Endothelial cell of umbilical vein (primary cell): ENCODE data around the gene UNCX. TPM values are rescaled to one million over a fixed set of nuclear protein-coding genes. Genes with fewer than 3 reads are reported as not detected.
A peak's percentile ranks its signal among the peaks of the same experiment; 100 is the strongest.
"Not testable (repeated sequence)": the region's sequence is repeated elsewhere in the genome, so short reads cannot be mapped to it uniquely, and the experiment has no call there.

Source experiments
- BruUV-seq: library from RNA; stranded (reverse); fragments of 400-500 nt; replicated peaks from 2 replicates; lab custom pipeline; 2021; lab: Mats Ljungman, UMichigan
- CTCF ChIA-PET: fragments of 300-600, 350-600 bp; sonication (Branson Sonifier 250); formaldehyde crosslinking; loops from one replicate; lab custom pipeline; 2021; ENCODE audit warnings: antibody characterized with exemption, inconsistent platforms; lab: Charles Lee
- POLR2A ChIA-PET: fragments of 300-600, 350-600 bp; sonication (Branson Sonifier 250); formaldehyde crosslinking; loops from one replicate; lab custom pipeline; 2021; ENCODE audit warnings: antibody characterized with exemption, inconsistent platforms; lab: Charles Lee
- DNase-seq: peaks from one replicate; pipeline ENCODE4 v3.0.0-alpha.2; 2011; ENCODE audit warnings: low read depth, low spot score
- FAIRE-seq: peaks from 2 replicates; lab custom pipeline; 2011; peaks lifted over from hg19 to GRCh38; lab: Jason Lieb, UNC
- H2AFZ ChIP-seq: 2 replicates; pipeline ENCODE4 v1.6.0; 2012; ENCODE audit warnings: low read depth, low read length, control low read depth, inconsistent platforms
- H3K27ac ChIP-seq: 2 replicates; pipeline ENCODE4 v1.5.1; 2011; ENCODE audit warnings: low read depth, mild to moderate bottlenecking, control low read depth, low read length, moderate library complexity; ENCODE audit not compliant: insufficient read depth
- H3K27me3 ChIP-seq, 2 experiments: 2 replicates each; pipeline versions ENCODE4 v1.6.0 to v1.6.1; 2011; ENCODE audit warnings: low read length in 2 of 2, mixed read lengths in 1 of 2; ENCODE audit not compliant: control insufficient read depth in 2 of 2, insufficient read depth in 2 of 2
- H3K36me3 ChIP-seq, 2 experiments: 2 replicates in 1 of 2; 3 replicates in 1 of 2; pipeline ENCODE4 v1.5.1; 2011; ENCODE audit warnings: low read length in 2 of 2, mild to moderate bottlenecking in 1 of 2, moderate library complexity in 1 of 2; ENCODE audit not compliant: control insufficient read depth in 2 of 2, insufficient read depth in 2 of 2; ENCODE audit errors: extremely low read depth in 1 of 2
- H3K4me1 ChIP-seq: 3 replicates; pipeline ENCODE4 v1.5.1; 2011; ENCODE audit warnings: mild to moderate bottlenecking, low read length; ENCODE audit not compliant: control insufficient read depth, insufficient read depth; ENCODE audit errors: extremely low read depth
- H3K4me2 ChIP-seq: 2 replicates; pipeline ENCODE4 v1.6.1; 2011; ENCODE audit warnings: low read length, control low read depth, mixed read lengths; ENCODE audit not compliant: insufficient read depth
- H3K4me3 ChIP-seq, 3 experiments: fragments of 200-600 bp in 1 of 3; sonication (generic), shearing (Covaris generic) in 1 of 3; replicated peaks in 1 of 3; 2 replicates each; pipeline ENCODE4 v1.5.1; 2011 to 2016; ENCODE audit warnings: control low read depth in 3 of 3, low read length in 3 of 3, mild to moderate bottlenecking in 2 of 3, inconsistent platforms in 1 of 3, low read depth in 1 of 3, moderate library complexity in 1 of 3; ENCODE audit not compliant: insufficient read depth in 1 of 3
- H3K79me2 ChIP-seq: 2 replicates; pipeline ENCODE4 v1.6.0; 2012; ENCODE audit warnings: low read length, inconsistent platforms; ENCODE audit not compliant: control insufficient read depth, insufficient read depth
- H3K9ac ChIP-seq: replicated peaks from 2 replicates; pipeline ENCODE3; 2011; ENCODE audit warnings: low read length, control low read depth; ENCODE audit not compliant: insufficient read depth; ENCODE audit errors: extremely low read depth
- H3K9me1 ChIP-seq: replicated peaks from 3 replicates; pipeline ENCODE4 v1.6.0; 2011; ENCODE audit warnings: mild to moderate bottlenecking, low read length; ENCODE audit not compliant: control insufficient read depth, insufficient read depth; ENCODE audit errors: extremely low read depth
- H3K9me3 ChIP-seq: replicated peaks from 2 replicates; pipeline ENCODE4 v1.5.1; 2012; ENCODE audit warnings: low read length, inconsistent platforms; ENCODE audit not compliant: control insufficient read depth, insufficient read depth
- H4K20me1 ChIP-seq: replicated peaks from 2 replicates; pipeline ENCODE3; 2011; ENCODE audit warnings: mild to moderate bottlenecking, low read length; ENCODE audit not compliant: control insufficient read depth, insufficient read depth; ENCODE audit errors: extremely low read depth
- FOS ChIP-seq: IDR thresholded peaks from 2 replicates; pipeline ENCODE4 v1.6.1; 2011; ENCODE audit warnings: mild to moderate bottlenecking, low read length, moderate library complexity, borderline replicate concordance; ENCODE audit not compliant: insufficient read depth
- GATA2 ChIP-seq: IDR thresholded peaks from 2 replicates; pipeline ENCODE4 v1.7.0; 2011; ENCODE audit warnings: low read depth, mild to moderate bottlenecking, moderate library complexity, mixed read lengths, low read length; ENCODE audit not compliant: insufficient read length, insufficient read depth
- JUN ChIP-seq: IDR thresholded peaks from 2 replicates; pipeline ENCODE4 v1.6.1; 2011; ENCODE audit warnings: borderline replicate concordance, low read depth; ENCODE audit not compliant: insufficient read length, insufficient read depth
- MYC ChIP-seq: IDR thresholded peaks from one replicate; pipeline ENCODE4 v1.6.1; 2011; ENCODE audit warnings: mild to moderate bottlenecking, low read depth, low read length
- POLR2AphosphoS5 ChIP-seq: IDR thresholded peaks from 2 replicates; pipeline ENCODE4 v1.6.1; 2012; ENCODE audit warnings: low read depth, mild to moderate bottlenecking, control low read depth, low read length, moderate library complexity; ENCODE audit not compliant: insufficient read depth
- dilution Hi-C: fragments of 300-500 bp; cut with MboI; formaldehyde crosslinking; loops from one replicate; pipeline ENCODE4 v1.15.0; 2019; ENCODE audit warnings: low sequenced_read_pairs; ENCODE audit not compliant: extremely low pct_ligation_motif_present
- intact Hi-C: fragments of 100-400 bp; cut with micrococcal nuclease; formaldehyde crosslinking; loops from one replicate; pipeline ENCODE4 v1.10.0; 2022
- polyA plus RNA-seq, 4 experiments: library from polyadenylated mRNA; depleted of rRNA in 3 of 4; stranded (reverse) in 3 of 4; unstranded in 1 of 4; fragments of >200 nt; gene quantifications; 2 replicates each; pipeline versions ENCODE4 v1.2.1 to v1.2.3, GENCODE V29; 2011 to 2012; ENCODE audit warnings: missing spikeins in 1 of 4
- total RNA-seq: library from RNA; stranded (reverse); gene quantifications from 2 replicates; pipeline ENCODE4 v1.2.3, GENCODE V29; 2021
- TF ChIP-seq, protein P1 (sequence below), 2 donors: IDR thresholded peaks; 1 replicate in 1 of 2; 2 replicates in 1 of 2; pipeline ENCODE4 v1.5.1; 2011; ENCODE audit warnings: low read length in 2 of 2, mild to moderate bottlenecking in 2 of 2, moderate library complexity in 2 of 2, control low read depth in 1 of 2, inconsistent platforms in 1 of 2, low read depth in 1 of 2; ENCODE audit not compliant: insufficient read depth in 1 of 2; ENCODE audit errors: extremely low read depth in 1 of 2

UNCX gene
- total and polyA plus RNA-seq, 2 donors (not counting 3 experiments of a cell fraction or from before 2014, with no cell fraction given) = not detected

DNA sequence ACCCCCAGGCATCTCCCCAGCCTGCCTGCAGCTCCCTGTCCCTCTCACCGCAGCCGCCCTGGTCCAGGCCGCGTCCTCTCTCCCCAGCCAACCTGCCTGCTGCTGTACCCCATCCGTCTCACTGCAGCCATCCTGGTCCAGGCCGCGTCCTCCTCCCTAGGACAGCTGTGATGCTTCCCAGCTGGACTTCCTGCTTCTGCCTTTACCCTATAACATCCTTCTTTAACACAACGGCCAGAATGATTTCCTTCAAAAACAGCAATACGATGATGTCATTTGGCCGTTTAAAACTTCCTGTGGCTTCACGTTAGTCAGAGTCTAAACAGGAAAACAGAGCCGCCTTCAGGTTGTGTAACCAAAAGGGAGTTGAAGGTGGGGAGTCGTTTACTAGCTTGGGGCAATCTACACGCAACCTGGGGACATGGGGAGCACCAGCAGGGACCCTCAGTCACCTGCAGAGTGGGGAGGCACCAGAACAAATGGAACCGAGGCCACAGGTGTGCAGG is 40.4 kb upstream of the UNCX start:
- Histone ChIP-seq H3K36me3 (no peaks in the 10 kb centered on the region), H4K20me1 (no peaks in the 10 kb centered on the region), H3K27ac (peak overlapping the region; percentile 52), H3K79me2 (no peaks in the 10 kb centered on the region), H3K4me3 (no peak overlapping the region), H2AFZ (peak overlapping the region; percentile 16), H3K9me3 (no peaks in the 10 kb centered on the region), H3K4me1 (peaks cover 13% of the 10 kb centered on the region), H3K4me2 (no peak overlapping the region), H3K9me1 (no peaks in the 10 kb centered on the region), H3K27me3 (no peaks in the 10 kb centered on the region), H3K9ac (no peak overlapping the region)
- DNase-seq (peak; percentile 87), FAIRE-seq (peak; percentile 97)
- dilution Hi-C loops (no loop called here), intact Hi-C loops (no loop called here)
- ChIA-PET CTCF (interaction anchor here (1.0 to 4.9 kb wide), 9 partner anchors 9 to 283 kb away, joined by 3 to 39 read pairs (median 8); no protein-coding TSS in a partner anchor), POLR2A (no interaction called here)
- peak; percentile 70 for TF ChIP-seq FOS
- TF ChIP-seq POLR2AphosphoS5 = peak; percentile 46
- no peak for TF ChIP-seq MYC
- no peak for TF ChIP-seq GATA2
- peak; percentile 91 for TF ChIP-seq JUN
- no TSS peak for BruUV-seq

DNA sequence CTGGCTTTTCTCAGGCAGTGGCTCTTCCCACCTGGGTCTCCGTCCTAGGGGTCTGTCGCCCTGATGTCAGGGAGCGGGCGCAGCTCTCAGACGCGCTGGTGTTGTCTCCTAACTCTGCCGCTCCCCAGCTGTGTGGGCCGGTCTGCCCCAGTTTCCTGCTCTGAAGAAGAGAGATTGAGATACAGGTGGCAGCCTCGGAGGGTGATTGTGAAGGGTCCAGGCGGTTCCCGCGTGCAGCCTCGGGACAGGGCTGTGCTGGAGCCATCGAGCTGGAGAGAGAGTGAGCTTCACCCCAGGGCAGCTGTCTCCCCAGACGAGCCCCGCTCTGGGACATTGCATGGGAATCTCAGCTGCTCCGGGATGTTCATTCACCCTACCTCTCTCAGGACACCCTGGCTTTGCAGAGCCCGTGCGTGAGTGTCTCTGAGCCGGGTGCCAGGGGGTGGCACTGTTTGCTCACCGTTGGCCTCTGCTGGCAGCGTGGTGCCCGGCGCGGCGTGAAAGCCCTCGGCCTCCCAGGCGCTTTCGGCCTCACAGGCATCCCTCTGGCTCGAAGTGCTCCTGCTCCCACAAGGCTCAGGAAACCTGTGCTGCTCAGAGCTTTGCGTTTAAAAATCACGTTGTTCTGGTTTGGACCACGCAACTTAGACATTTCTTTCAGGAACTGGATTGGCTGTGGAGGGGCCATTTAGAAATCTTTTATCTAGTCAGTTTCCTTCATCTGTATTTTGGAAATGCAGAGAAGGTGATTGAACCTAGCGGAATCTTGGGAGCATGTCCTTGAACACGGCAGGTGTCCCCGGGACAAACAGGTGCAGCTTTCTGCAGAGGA is 38.9 kb upstream of the UNCX start:
- H3K9me3 ChIP-seq = no peaks in the 10 kb centered on the region
- peaks cover 13% of the 10 kb centered on the region for H3K4me1 ChIP-seq
- H2AFZ ChIP-seq = peak overlapping the region; percentile 34
- H3K27me3 ChIP-seq = no peaks in the 10 kb centered on the region
- FAIRE-seq (peak; percentile 74), DNase-seq (peak; percentile 58)
- no peaks in the 10 kb centered on the region for H4K20me1 ChIP-seq
- no peaks in the 10 kb centered on the region for H3K9me1 ChIP-seq
- no peak overlapping the region for H3K4me2 ChIP-seq
- no peak overlapping the region for H3K9ac ChIP-seq
- ChIA-PET CTCF (interaction anchor here (0.6 to 4.9 kb wide), 18 partner anchors 11 to 281 kb away, joined by 3 to 39 read pairs (median 4); no protein-coding TSS in a partner anchor), POLR2A (no interaction called here)
- TF ChIP-seq JUN (no peak), MYC (no peak)
- TF ChIP-seq, protein P1, sequence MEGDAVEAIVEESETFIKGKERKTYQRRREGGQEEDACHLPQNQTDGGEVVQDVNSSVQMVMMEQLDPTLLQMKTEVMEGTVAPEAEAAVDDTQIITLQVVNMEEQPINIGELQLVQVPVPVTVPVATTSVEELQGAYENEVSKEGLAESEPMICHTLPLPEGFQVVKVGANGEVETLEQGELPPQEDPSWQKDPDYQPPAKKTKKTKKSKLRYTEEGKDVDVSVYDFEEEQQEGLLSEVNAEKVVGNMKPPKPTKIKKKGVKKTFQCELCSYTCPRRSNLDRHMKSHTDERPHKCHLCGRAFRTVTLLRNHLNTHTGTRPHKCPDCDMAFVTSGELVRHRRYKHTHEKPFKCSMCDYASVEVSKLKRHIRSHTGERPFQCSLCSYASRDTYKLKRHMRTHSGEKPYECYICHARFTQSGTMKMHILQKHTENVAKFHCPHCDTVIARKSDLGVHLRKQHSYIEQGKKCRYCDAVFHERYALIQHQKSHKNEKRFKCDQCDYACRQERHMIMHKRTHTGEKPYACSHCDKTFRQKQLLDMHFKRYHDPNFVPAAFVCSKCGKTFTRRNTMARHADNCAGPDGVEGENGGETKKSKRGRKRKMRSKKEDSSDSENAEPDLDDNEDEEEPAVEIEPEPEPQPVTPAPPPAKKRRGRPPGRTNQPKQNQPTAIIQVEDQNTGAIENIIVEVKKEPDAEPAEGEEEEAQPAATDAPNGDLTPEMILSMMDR (IDR thresholded peaks at IDR 0.05; ENCODE audit: extremely low read depth in 1 of 2, insufficient read depth in 1 of 2, low read depth in 1 of 2, low read length in 2 of 2) = peak; percentile 62 to 82
- no peak overlapping the region for H3K27ac ChIP-seq
- no peaks in the 10 kb centered on the region for H3K79me2 ChIP-seq
- no peaks in the 10 kb centered on the region for H3K36me3 ChIP-seq
- H3K4me3 ChIP-seq = no peak overlapping the region
- BruUV-seq = no TSS peak
- dilution Hi-C loops = no loop called here
- intact Hi-C loops = loop anchor here (1.0 to 2.0 kb wide), 2 partner anchors 218 to 239 kb away; no protein-coding TSS in a partner anchor

DNA sequence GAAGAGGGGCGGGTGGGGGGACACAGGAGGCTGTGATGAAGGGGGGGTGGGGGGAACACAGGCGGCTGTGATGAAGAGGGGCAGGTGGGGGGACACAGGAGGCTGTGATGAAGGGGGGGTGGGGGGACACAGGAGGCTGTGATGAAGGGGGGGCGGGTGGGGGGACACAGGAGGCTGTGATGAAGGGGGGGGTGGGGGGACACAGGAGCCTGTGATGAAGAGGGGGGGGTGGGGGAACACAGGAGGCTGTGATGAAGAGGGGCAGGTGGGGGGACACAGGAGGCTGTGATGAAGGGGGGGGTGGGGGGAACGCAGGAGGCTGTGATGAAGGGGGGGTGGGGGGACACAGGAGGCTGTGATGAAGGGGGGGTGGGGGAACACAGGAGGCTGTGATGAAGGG is 36.2 kb upstream of the UNCX start:
- H3K4me1 ChIP-seq = peaks cover 13% of the 10 kb centered on the region
- CTCF ChIA-PET, dilution Hi-C loops, POLR2A ChIA-PET, H2AFZ ChIP-seq, DNase-seq, H3K9ac ChIP-seq, BruUV-seq, H3K4me3 ChIP-seq, H3K27me3 ChIP-seq, H3K79me2 ChIP-seq, H3K9me3 ChIP-seq, H3K27ac ChIP-seq, FAIRE-seq, intact Hi-C loops, H3K4me2 ChIP-seq, H3K9me1 ChIP-seq, H4K20me1 ChIP-seq, H3K36me3 ChIP-seq: not testable (repeated sequence)
